HG03108 (cell line): Measurements from ENCODE around the gene PVR.
"Not testable (repeated sequence)": the region's sequence is repeated elsewhere in the genome, so short reads cannot be mapped to it uniquely, and the experiment has no call there.

Experiments
- ATAC-seq: cut with Tn5 transposase; IDR thresholded peaks from one replicate; pipeline ENCODE4 v1.9.1; 2021; ENCODE audit warnings: moderate library complexity; ENCODE audit not compliant: unreplicated experiment

The PVR gene

GRCh38 chr19:44617110-44617880, 26.4 kb upstream of the PVR start:
- ATAC-seq: no peak

GRCh38 chr19:44618640-44619357, 24.9 kb upstream of the PVR start:
- no peak for ATAC-seq

GRCh38 chr19:44620667-44621066, 23.0 kb upstream of the PVR start:
- ATAC-seq: no peak

- no peak for ATAC-seq
Measured at GRCh38 chr19:44621367-44621766, 22.3 kb upstream of the PVR start.

GRCh38 chr19:44623080-44623479, 20.6 kb upstream of the PVR start:
- ATAC-seq: no peak

- no peak for ATAC-seq
Measured at GRCh38 chr19:44623626-44624025, 20.1 kb upstream of the PVR start.

GRCh38 chr19:44624840-44625354, 18.8 kb upstream of the PVR start:
- no peak for ATAC-seq

GRCh38 chr19:44625637-44626036, 18.1 kb upstream of the PVR start:
- ATAC-seq: not testable (repeated sequence)

- no peak for ATAC-seq
Measured at GRCh38 chr19:44626048-44626624, 17.6 kb upstream of the PVR start.

- no peak for ATAC-seq
Measured at GRCh38 chr19:44627631-44628030, 16.1 kb upstream of the PVR start.

- ATAC-seq: no peak
Measured at GRCh38 chr19:44628793-44629192, 14.9 kb upstream of the PVR start.

GRCh38 chr19:44631611-44632010, 12.1 kb upstream of the PVR start:
- not testable (repeated sequence) for ATAC-seq

GRCh38 chr19:44634058-44634457, 9.7 kb upstream of the PVR start:
- ATAC-seq: not testable (repeated sequence)

GRCh38 chr19:44634785-44635184, 8.9 kb upstream of the PVR start:
- no peak for ATAC-seq

GRCh38 chr19:44635581-44636438, 7.9 kb upstream of the PVR start:
- ATAC-seq: no peak

- ATAC-seq: no peak
Measured at GRCh38 chr19:44636439-44637389, 7.0 kb upstream of the PVR start.

- ATAC-seq: no peak
Measured at GRCh38 chr19:44637390-44637764, 6.3 kb upstream of the PVR start.

GRCh38 chr19:44640518-44640917, 3.2 kb upstream of the PVR start:
- ATAC-seq: no peak

GRCh38 chr19:44641501-44642265, 2.0 kb upstream of the PVR start:
- ATAC-seq: no peak
